Renal pelvis (tissue), 4 donors: ENCODE results near the gene CD40. TPM values are rescaled to one million over a fixed set of nuclear protein-coding genes. Genes with fewer than 3 reads are reported as not detected.

Source experiments
- DNase-seq: peaks from one replicate; pipeline ENCODE4 v3.0.0-alpha.2; 2013
- polyA plus RNA-seq, 3 donors: library from polyadenylated mRNA; unstranded; fragments of 120-200 nt; gene quantifications; one replicate each; pipeline ENCODE4 v1.2.1, GENCODE V29; 2013; ENCODE audit not compliant: insufficient read length in 3 of 3

The CD40 gene
- polyA plus RNA-seq, 3 donors, result 3.8 to 5.7 (median 5.5) TPM

- DNase-seq, result no peak
Measured at GRCh38 chr20:46172961-46173536, 54.9 kb downstream of the CD40 start.

- DNase-seq, result no peak
Measured at GRCh38 chr20:46173652-46174468, 55.7 kb downstream of the CD40 start.

- DNase-seq, result peak; percentile 57
Measured at GRCh38 chr20:46174469-46175126, 56.5 kb downstream of the CD40 start.

- DNase-seq, result no peak
Measured at GRCh38 chr20:46175127-46175494, 57.0 kb downstream of the CD40 start.

- no peak for DNase-seq
Measured at GRCh38 chr20:46176739-46177378, 58.7 kb downstream of the CD40 start.

GRCh38 chr20:46177768-46178167 is 59.7 kb downstream of the CD40 start:
- no peak for DNase-seq

GRCh38 chr20:46178891-46179290 is 60.8 kb downstream of the CD40 start:
- no peak for DNase-seq

Other genes starting within 250 kb of the CD40 start
- 10 to 100 TPM; 16.6 to 21.3 (median 17.1) TPM for gene ZSWIM1, start 237.1 kb upstream of the CD40 start, polyA plus RNA-seq
- gene SPATA25, start 230.7 kb upstream of the CD40 start, polyA plus RNA-seq, result 1 to 10 TPM; 3.5 to 9.4 (median 8.2) TPM
- gene NEURL2, start 227.1 kb upstream of the CD40 start, polyA plus RNA-seq, result 10 to 100 TPM in 2 of 3 donors, 1 to 10 TPM in 1; 8.8 to 10.2 (median 10.1) TPM
- gene CTSA, start 227.0 kb upstream of the CD40 start, polyA plus RNA-seq, result 100 to 1,000 TPM; 126 to 146 (median 146) TPM
- gene PLTP, start 206.2 kb upstream of the CD40 start, polyA plus RNA-seq, result 100 to 1,000 TPM; 140 to 161 (median 155) TPM
- 10 to 100 TPM; 46.1 to 56.9 (median 53.1) TPM for gene PCIF1, start 183.6 kb upstream of the CD40 start, polyA plus RNA-seq
- gene ZNF335, start 146.1 kb upstream of the CD40 start, polyA plus RNA-seq, result 10 to 100 TPM; 15.1 to 19.1 (median 15.6) TPM
- 1 to 10 TPM in 1 of 3 donors, under 1 TPM in 2; 0.34 to 1.0 (median 0.35) TPM for gene MMP9, start 109.4 kb upstream of the CD40 start, polyA plus RNA-seq
- 1 to 10 TPM; 2.3 to 3.4 (median 3.0) TPM for gene SLC12A5, start 89.1 kb upstream of the CD40 start, polyA plus RNA-seq
- gene NCOA5, start 28.4 kb upstream of the CD40 start, polyA plus RNA-seq, result 10 to 100 TPM; 60.7 to 62.7 (median 60.8) TPM
- under 1 TPM in 1 of 3 donors, not detected in 2; 0.04 TPM for gene CDH22, start 190.2 kb downstream of the CD40 start, polyA plus RNA-seq